ENCODE results near the gene TRMT2B. TPM values are rescaled to one million over a fixed set of nuclear protein-coding genes. Genes with fewer than 3 reads are reported as not detected.
"Not testable (repeated sequence)": the region's sequence is repeated elsewhere in the genome, so short reads cannot be mapped to it uniquely, and the experiment has no call there.

Gene TRMT2B
- total and polyA plus RNA-seq, 4 donors = 3.3 to 11.2 (median 7.0) TPM

- no peak for TF ChIP-seq ZBTB33 (IDR thresholded peaks at IDR 0.05)
- TF ChIP-seq, protein P1, sequence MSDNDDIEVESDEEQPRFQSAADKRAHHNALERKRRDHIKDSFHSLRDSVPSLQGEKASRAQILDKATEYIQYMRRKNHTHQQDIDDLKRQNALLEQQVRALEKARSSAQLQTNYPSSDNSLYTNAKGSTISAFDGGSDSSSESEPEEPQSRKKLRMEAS (IDR thresholded peaks at IDR 0.05) = no peak
Observed at GRCh38 chrX:101022020-101022419, 29.9 kb downstream of the TRMT2B start (continued).

GRCh38 chrX:101012031-101012430 is 39.9 kb downstream of the TRMT2B start:
- not testable (repeated sequence) for H3K9me3 ChIP-seq (ENCODE audit: control insufficient read depth in 4 of 4, low read length in 3 of 4); DNase-seq (ENCODE audit: low spot score); H3K27ac ChIP-seq (ENCODE audit: low read depth in 1 of 2, low read length in 2 of 2); H3K4me1 ChIP-seq (ENCODE audit: control insufficient read depth in 4 of 4, insufficient read depth in 4 of 4, low read length in 3 of 4); H3K9ac ChIP-seq (ENCODE audit: low read depth in 1 of 2, low read length in 2 of 2); H3K4me3 ChIP-seq (ENCODE audit: low read depth in 1 of 3, low read length in 3 of 3); H3K27me3 ChIP-seq (ENCODE audit: control insufficient read depth in 4 of 4, insufficient read depth in 4 of 4, low read length in 3 of 4)
- WGBS = 70% methylated on average over 1 of the region's 1 CpG
- peaks cover 3 to 25% (median 12%) of the 10 kb centered on the region in 4 donors for H3K36me3 ChIP-seq (ENCODE audit: control insufficient read depth in 4 of 4, insufficient read depth in 3 of 4, low read depth in 1 of 4, low read length in 3 of 4)

- no peaks in the 10 kb centered on the region for H3K27me3 ChIP-seq (ENCODE audit: control insufficient read depth in 4 of 4, insufficient read depth in 4 of 4, low read length in 3 of 4)
- H3K4me3 ChIP-seq (ENCODE audit: low read depth in 1 of 3, low read length in 3 of 3) = no peak overlapping the region
- H3K36me3 ChIP-seq (ENCODE audit: control insufficient read depth in 4 of 4, insufficient read depth in 3 of 4, low read depth in 1 of 4, low read length in 3 of 4) = peaks cover 3 to 25% (median 7%) of the 10 kb centered on the region in 4 donors
- no peak for DNase-seq (ENCODE audit: low spot score)
- H3K9me3 ChIP-seq (ENCODE audit: control insufficient read depth in 4 of 4, low read length in 3 of 4) = no peaks in the 10 kb centered on the region
- no peaks in the 10 kb centered on the region for H3K4me1 ChIP-seq (ENCODE audit: control insufficient read depth in 4 of 4, insufficient read depth in 4 of 4, low read length in 3 of 4)
- no peak overlapping the region for H3K9ac ChIP-seq (ENCODE audit: low read depth in 1 of 2, low read length in 2 of 2)
- TF ChIP-seq SP1 (IDR thresholded peaks at IDR 0.05) (no peak), HNF4A (conservative IDR thresholded peaks at IDR 0.05) (no peak), YY1 (IDR thresholded peaks at IDR 0.05) (no peak), HNF4G (IDR thresholded peaks at IDR 0.05) (no peak), TAF1 (conservative IDR thresholded peaks at IDR 0.05) (no peak), FOXA1 (IDR thresholded peaks at IDR 0.05) (no peak), JUND (IDR thresholded peaks at IDR 0.05) (no peak), NR2F2 (IDR thresholded peaks at IDR 0.05) (no peak), GABPA (IDR thresholded peaks at IDR 0.05 in 1 of 2, conservative IDR thresholded peaks at IDR 0.05 in 1 of 2) (no peak), REST (IDR thresholded peaks at IDR 0.05) (no peak), RXRA (IDR thresholded peaks at IDR 0.05) (no peak), ZBTB33 (IDR thresholded peaks at IDR 0.05) (no peak), EGR1 (IDR thresholded peaks at IDR 0.05; ENCODE audit: low read depth in 2 of 2) (no peak)
- TF ChIP-seq, protein P1 (IDR thresholded peaks at IDR 0.05) = no peak
- TF ChIP-seq, protein P2, sequence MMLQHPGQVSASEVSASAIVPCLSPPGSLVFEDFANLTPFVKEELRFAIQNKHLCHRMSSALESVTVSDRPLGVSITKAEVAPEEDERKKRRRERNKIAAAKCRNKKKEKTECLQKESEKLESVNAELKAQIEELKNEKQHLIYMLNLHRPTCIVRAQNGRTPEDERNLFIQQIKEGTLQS (IDR thresholded peaks at IDR 0.05) = no peak
- H3K27ac ChIP-seq (ENCODE audit: low read depth in 1 of 2, low read length in 2 of 2) = no peak overlapping the region
Observed at GRCh38 chrX:101009090-101009489, 42.8 kb downstream of the TRMT2B start.
